ENCODE results near the gene EFNA5.

The EFNA5 gene

DNA sequence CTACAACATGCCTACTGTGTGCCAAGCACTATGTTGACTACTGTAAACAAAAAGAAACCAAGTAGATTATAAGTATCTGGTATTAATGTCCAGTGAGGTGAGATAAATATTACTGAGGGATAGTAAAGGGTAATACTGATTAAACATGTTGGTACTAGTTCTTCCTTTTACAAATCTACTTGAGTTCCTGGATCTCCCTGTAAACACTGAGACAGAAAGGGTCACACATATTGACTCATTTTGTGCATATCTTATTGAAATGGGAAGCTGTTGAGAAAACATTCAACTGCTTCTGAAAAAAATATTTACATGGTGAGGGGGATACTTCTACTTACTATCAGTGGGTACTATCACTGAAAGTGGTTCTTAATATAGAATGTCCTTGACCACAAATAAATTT, 24.3 kb downstream of the EFNA5 start:
- DNase-seq (ENCODE audit: low spot score) = no peak
- no peaks in the 10 kb centered on the region for H3K9me3 Mint-ChIP-seq
- no peak overlapping the region for H3K4me3 Mint-ChIP-seq
- no peak overlapping the region for H3K27ac Mint-ChIP-seq
- H3K4me1 Mint-ChIP-seq (ENCODE audit: low read depth) = no peaks in the 10 kb centered on the region
- H3K36me3 Mint-ChIP-seq (ENCODE audit: low read depth) = no peaks in the 10 kb centered on the region
- H3K27me3 Mint-ChIP-seq (ENCODE audit: low read depth) = peaks cover 5% of the 10 kb centered on the region

DNA sequence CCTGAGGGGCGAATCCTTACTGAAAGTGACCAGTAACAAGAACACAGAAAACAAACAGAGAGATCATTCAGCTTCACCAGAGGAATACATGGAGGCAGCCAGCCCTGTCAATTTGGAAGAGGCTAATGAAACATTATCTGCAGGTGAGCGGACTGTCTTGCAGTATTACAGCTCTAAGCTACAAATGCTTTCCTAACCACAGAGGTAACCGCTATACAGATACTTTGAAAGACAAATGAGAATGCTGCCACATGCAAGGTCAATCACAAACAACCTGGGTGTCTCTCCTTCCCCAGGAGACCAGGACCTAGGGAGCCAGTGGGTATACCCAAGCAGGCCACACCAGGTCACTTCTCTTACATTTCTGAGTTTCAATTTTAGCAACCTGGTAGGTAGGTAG, 30.2 kb downstream of the EFNA5 start:
- DNase-seq (ENCODE audit: low spot score) = no peak
- Mint-ChIP-seq H3K4me3 (no peak overlapping the region), H3K36me3 (ENCODE audit: low read depth) (no peaks in the 10 kb centered on the region), H3K9me3 (no peaks in the 10 kb centered on the region), H3K27ac (no peak overlapping the region), H3K27me3 (ENCODE audit: low read depth) (peaks cover 5% of the 10 kb centered on the region), H3K4me1 (ENCODE audit: low read depth) (no peaks in the 10 kb centered on the region)

DNA sequence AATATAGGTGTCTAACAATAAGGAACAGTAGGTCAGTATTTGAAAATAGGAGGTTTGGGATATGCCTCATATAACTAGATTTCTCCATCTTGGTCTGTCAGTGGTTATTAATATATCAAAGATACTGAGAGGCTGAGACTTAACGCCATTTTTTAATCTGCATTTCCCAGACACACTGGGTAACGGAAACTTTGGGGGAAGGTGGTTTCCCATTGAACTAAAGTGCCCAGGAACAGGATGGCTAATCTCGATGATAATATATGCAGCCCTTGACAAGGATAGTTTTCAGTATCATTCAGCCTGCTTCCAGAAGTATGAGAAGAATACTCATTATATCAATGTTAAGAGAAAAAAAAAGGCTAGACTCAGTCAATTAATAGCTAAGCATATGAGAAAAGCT, 30.7 kb downstream of the EFNA5 start:
- Mint-ChIP-seq H3K4me3 (no peak overlapping the region), H3K9me3 (no peaks in the 10 kb centered on the region), H3K4me1 (ENCODE audit: low read depth) (no peaks in the 10 kb centered on the region), H3K36me3 (ENCODE audit: low read depth) (no peaks in the 10 kb centered on the region), H3K27ac (no peak overlapping the region), H3K27me3 (ENCODE audit: low read depth) (peaks cover 5% of the 10 kb centered on the region)
- no peak for DNase-seq (ENCODE audit: low spot score)

DNA sequence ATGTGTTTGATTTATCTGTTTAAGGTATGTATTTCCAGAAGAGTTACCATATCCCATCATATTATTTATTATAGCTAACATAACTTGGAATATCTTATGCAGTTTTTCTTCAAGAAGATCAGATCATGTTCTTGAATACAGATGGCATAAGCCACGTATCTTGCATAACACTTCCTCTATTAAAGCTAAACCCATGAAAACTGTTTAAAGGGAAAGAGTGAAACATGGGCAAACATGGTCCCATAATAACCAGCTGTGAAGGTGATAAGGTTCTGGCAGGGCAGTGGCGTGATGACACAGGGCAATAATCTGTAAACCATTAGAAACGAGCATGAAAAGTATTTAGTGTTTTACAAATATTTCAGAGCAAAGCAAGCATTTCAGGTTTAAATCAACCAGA, 34.2 kb downstream of the EFNA5 start:
- Mint-ChIP-seq H3K36me3 (ENCODE audit: low read depth) (no peaks in the 10 kb centered on the region), H3K27me3 (ENCODE audit: low read depth) (peaks cover 5% of the 10 kb centered on the region), H3K9me3 (no peaks in the 10 kb centered on the region), H3K4me1 (ENCODE audit: low read depth) (no peaks in the 10 kb centered on the region), H3K27ac (no peak overlapping the region), H3K4me3 (no peak overlapping the region)
- no peak for DNase-seq (ENCODE audit: low spot score)

DNA sequence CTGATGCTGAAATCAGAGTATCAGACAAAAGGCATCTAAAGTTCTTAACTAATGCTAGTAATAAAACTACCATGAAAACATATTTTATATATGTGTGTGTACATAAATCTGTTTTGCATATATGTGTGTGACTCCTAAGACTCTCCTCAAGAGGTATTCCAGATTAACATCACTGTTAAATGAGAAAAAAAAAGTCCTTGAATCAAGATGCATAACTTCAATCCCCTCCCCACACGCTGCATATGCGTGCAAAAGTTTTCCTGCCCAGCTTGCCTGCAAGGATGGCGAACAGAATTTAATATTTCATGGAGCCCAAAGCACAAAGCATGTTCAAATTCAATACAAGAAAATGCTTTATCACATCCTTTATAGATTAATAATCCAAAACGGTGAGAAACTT, 34.7 kb downstream of the EFNA5 start:
- no peak for DNase-seq (ENCODE audit: low spot score)
- Mint-ChIP-seq H3K27ac (no peak overlapping the region), H3K4me3 (no peak overlapping the region), H3K36me3 (ENCODE audit: low read depth) (no peaks in the 10 kb centered on the region), H3K4me1 (ENCODE audit: low read depth) (no peaks in the 10 kb centered on the region), H3K27me3 (ENCODE audit: low read depth) (peaks cover 5% of the 10 kb centered on the region), H3K9me3 (no peaks in the 10 kb centered on the region)

DNA sequence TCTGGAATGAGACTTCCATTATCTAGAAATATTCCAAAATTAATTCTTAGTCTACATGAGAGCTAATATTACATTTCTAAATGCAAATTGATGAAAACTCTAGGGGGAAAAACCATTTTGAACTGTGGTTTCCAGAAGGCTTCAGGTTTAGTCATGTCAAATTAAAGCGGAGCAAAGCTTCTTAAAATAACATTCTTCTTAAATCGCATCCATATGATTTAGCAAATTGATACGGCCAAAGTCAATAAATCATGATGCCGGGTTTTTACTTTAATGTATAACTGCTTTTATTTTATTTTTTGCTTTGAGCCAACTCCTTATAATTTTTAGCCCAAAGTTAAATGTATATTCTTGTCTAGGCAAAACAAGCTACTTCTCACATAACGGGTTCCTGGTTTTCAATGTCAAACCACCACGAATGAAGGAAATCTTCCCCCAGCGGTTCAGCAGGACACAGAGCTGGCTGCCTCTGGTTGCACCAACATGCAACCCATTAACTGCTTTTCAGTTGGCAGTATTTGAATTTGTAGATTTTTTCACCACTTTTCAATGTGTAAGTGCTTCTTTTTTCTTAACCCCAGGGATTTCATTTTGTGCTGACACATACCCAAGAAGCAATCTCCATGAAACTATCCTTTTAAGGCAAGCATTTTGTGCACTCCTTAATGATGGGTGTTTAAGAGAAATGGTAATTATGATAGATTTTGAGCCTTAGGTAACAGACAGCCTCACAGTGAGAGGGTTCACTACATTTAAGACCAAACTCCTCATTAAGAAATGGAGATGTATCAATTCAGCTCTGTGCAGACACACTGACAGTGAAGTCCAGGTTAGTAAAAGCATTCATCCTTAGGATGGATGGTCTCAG, 35.5 kb downstream of the EFNA5 start:
- peaks cover 5% of the 10 kb centered on the region for H3K27me3 Mint-ChIP-seq (ENCODE audit: low read depth)
- H3K9me3 Mint-ChIP-seq = no peaks in the 10 kb centered on the region
- no peaks in the 10 kb centered on the region for H3K4me1 Mint-ChIP-seq (ENCODE audit: low read depth)
- no peak overlapping the region for H3K27ac Mint-ChIP-seq
- no peak for DNase-seq (ENCODE audit: low spot score)
- no peak overlapping the region for H3K4me3 Mint-ChIP-seq
- no peaks in the 10 kb centered on the region for H3K36me3 Mint-ChIP-seq (ENCODE audit: low read depth)

DNA sequence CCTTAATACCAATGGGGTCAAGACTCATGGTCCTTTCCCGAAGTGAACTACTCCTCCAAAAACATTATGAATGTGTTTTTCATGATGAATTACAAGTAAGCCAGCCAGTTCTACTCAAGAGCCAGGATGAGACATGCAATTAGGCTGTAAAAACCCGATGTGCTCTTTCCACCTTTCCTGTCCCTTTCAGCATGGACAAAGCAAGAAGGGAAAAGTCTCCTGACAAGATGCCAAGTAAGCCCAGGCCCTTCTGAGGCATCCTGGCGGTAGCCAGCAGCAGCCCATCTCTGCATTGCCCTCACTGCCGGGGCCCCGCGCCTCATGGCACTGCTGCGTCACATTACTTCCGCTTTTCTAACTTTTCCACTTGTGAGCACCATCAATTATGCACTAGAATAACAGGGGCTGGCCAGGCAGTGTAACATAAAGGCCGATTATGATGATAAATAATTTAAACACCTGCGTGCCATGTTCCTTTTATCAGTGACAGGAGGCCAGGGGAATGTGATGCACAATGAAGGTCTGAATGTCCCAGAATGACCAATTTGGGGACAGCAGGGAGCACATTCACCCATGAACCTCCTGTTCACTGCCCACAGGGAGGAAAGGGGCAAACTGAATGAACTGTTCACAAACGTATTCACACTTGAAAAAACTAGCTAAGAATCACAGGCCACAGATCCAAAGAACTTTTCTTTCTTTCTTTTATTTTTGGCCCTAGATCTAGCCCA, 37.4 kb downstream of the EFNA5 start:
- H3K36me3 Mint-ChIP-seq (ENCODE audit: low read depth) = no peaks in the 10 kb centered on the region

DNA sequence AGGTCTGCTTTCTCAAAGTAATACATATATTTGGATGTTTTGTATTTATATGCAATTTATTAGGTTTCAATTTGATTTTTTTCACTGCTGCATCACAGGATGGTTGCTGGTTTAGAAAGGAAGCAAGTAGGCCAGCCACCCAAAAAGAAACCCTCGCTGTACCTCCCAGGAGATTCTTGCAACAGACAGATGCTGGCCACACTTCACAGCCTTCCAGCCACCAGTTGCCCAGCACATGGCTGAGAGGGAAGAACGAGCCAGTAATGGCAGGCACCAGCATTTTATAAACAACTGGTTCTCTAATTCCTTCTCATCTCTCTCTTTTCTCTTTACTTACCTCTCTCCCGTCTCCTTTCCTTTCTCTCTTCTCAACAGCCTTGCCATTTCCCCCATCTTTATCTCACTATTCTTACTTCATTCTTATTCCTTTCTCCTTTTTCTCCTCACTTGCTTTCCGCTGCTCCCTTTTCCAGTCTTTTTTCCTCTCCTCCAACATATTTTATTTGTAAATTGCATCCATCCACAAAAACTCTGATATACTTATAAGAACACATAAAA, 38.9 kb downstream of the EFNA5 start:
- H3K4me1 Mint-ChIP-seq (ENCODE audit: low read depth) = no peaks in the 10 kb centered on the region
- DNase-seq (ENCODE audit: low spot score) = no peak
- H3K27ac Mint-ChIP-seq = no peak overlapping the region
- H3K36me3 Mint-ChIP-seq (ENCODE audit: low read depth) = no peaks in the 10 kb centered on the region
- no peak overlapping the region for H3K4me3 Mint-ChIP-seq
- H3K27me3 Mint-ChIP-seq (ENCODE audit: low read depth) = peaks cover 5% of the 10 kb centered on the region
- H3K9me3 Mint-ChIP-seq = no peaks in the 10 kb centered on the region

More for the DNA sequence above, 37.4 kb downstream of the EFNA5 start:
- Mint-ChIP-seq H3K27ac (no peak overlapping the region), H3K4me3 (no peak overlapping the region), H3K9me3 (no peaks in the 10 kb centered on the region), H3K27me3 (ENCODE audit: low read depth) (peaks cover 5% of the 10 kb centered on the region), H3K4me1 (ENCODE audit: low read depth) (no peaks in the 10 kb centered on the region)
- DNase-seq (ENCODE audit: low spot score) = no peak

DNA sequence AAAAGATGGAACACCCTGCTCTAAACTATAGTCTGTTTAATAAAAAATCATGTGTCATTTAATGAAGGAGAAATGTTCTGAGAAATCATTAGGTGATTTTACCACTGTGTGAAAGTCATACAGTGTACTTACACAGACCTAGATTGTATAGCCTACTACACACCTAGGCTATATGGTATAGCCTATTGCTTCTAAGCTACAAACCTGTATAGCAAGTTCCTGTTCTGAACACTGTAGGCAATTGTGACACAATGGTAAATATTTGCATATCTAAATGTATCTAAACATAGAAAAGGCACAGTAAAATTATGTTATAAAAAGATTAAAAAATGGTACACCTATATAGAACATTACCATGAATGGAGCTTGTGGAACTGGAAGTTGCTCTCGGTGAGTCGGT, 40.6 kb downstream of the EFNA5 start:
- H3K36me3 Mint-ChIP-seq (ENCODE audit: low read depth) = no peaks in the 10 kb centered on the region

DNA sequence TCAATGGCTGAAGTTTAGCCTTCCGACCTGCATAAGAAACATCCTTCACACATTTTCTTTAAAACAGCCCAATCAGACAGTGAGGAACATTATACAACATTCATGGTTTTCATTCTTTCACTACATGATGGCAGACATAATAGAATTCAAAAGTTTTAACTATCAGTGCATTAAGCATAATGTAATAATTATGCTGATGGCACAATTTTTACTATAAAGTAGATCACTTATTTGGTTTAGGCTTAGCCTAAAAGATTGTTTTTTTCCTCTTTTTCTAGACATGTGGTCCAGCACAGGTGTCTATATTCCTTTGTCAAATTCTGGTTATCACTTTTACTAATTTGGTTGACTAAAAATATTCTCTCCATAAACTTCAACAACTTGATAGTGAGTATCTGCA, 46.5 kb downstream of the EFNA5 start:
- DNase-seq (ENCODE audit: low spot score) = no peak
- Mint-ChIP-seq H3K27me3 (ENCODE audit: low read depth) (no peaks in the 10 kb centered on the region), H3K9me3 (no peaks in the 10 kb centered on the region), H3K27ac (no peak overlapping the region), H3K4me3 (no peak overlapping the region), H3K4me1 (ENCODE audit: low read depth) (no peaks in the 10 kb centered on the region), H3K36me3 (ENCODE audit: low read depth) (no peaks in the 10 kb centered on the region)

More for the DNA sequence above, 40.6 kb downstream of the EFNA5 start:
- no peaks in the 10 kb centered on the region for H3K27me3 Mint-ChIP-seq (ENCODE audit: low read depth)
- no peak overlapping the region for H3K27ac Mint-ChIP-seq
- no peak overlapping the region for H3K4me3 Mint-ChIP-seq
- H3K4me1 Mint-ChIP-seq (ENCODE audit: low read depth) = no peaks in the 10 kb centered on the region
- no peaks in the 10 kb centered on the region for H3K9me3 Mint-ChIP-seq
- DNase-seq (ENCODE audit: low spot score) = no peak

DNA sequence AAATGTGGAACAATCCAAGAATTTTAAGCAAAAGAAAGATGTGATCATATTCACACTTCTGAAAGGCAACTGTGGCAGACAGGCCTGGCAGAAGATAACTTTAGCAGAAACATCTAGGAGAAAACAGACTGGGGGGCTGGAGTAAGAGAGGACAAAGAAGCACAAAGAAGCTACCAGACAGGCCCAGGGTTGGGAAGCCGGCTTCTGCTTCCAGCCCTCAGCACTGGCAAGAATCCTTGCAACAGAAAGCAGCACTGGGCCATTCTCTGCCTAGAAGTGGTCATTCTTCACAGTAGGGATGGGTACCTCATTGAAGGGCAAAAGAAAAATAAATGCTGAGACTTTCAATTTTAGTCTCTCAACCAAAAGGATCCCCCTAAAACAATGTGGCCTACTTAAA, 49.6 kb downstream of the EFNA5 start:
- Mint-ChIP-seq H3K27me3 (ENCODE audit: low read depth) (no peaks in the 10 kb centered on the region), H3K4me1 (ENCODE audit: low read depth) (no peaks in the 10 kb centered on the region), H3K4me3 (no peak overlapping the region), H3K9me3 (no peaks in the 10 kb centered on the region), H3K27ac (no peak overlapping the region), H3K36me3 (ENCODE audit: low read depth) (no peaks in the 10 kb centered on the region)
- DNase-seq (ENCODE audit: low spot score) = no peak

DNA sequence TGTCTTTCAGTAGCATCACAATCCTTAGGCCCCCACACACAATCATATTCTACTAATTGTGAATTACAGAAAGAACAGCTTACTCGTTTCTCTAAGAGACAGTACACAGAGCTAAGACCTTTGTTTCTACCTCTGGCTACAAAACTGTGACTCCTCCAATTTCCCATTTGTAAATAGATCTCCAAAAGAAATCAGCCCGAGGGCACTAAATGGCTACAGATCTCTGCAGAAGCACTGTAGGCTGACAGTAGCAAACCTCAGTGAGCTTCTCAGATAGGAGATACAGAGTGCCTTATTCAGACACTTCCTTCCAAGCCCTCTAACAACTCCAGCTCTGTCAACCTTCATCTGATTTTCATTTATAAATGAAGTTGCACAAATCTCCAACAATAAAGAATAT, 51.0 kb downstream of the EFNA5 start:
- H3K4me3 Mint-ChIP-seq = no peak overlapping the region
- DNase-seq (ENCODE audit: low spot score) = no peak
- no peaks in the 10 kb centered on the region for H3K27me3 Mint-ChIP-seq (ENCODE audit: low read depth)
- H3K36me3 Mint-ChIP-seq (ENCODE audit: low read depth) = no peaks in the 10 kb centered on the region
- H3K9me3 Mint-ChIP-seq = no peaks in the 10 kb centered on the region
- H3K4me1 Mint-ChIP-seq (ENCODE audit: low read depth) = no peaks in the 10 kb centered on the region
- no peak overlapping the region for H3K27ac Mint-ChIP-seq

DNA sequence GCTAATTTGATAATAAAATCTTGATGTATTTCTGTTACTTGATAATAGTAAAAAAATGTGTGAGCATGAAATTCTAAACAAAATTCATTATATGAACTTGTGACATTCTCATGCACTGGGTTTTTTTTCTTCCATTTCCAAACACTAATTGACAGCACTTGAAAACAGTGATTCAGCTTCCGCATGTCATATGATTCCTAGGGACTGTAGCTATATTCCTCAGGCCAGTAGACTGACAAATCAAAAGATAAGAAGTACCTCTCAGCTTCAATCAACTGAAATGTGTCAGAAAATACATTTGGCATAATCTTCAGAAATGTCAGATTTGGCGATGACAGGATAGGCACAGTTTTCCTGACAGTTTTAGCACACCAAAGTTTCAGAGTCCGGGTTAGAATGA, 52.5 kb downstream of the EFNA5 start:
- peaks cover 7% of the 10 kb centered on the region for H3K27me3 Mint-ChIP-seq (ENCODE audit: low read depth)
- H3K27ac Mint-ChIP-seq = no peak overlapping the region
- H3K4me3 Mint-ChIP-seq = no peak overlapping the region
- no peak for DNase-seq (ENCODE audit: low spot score)
- no peaks in the 10 kb centered on the region for H3K9me3 Mint-ChIP-seq
- H3K4me1 Mint-ChIP-seq (ENCODE audit: low read depth) = no peaks in the 10 kb centered on the region
- H3K36me3 Mint-ChIP-seq (ENCODE audit: low read depth) = no peaks in the 10 kb centered on the region

DNA sequence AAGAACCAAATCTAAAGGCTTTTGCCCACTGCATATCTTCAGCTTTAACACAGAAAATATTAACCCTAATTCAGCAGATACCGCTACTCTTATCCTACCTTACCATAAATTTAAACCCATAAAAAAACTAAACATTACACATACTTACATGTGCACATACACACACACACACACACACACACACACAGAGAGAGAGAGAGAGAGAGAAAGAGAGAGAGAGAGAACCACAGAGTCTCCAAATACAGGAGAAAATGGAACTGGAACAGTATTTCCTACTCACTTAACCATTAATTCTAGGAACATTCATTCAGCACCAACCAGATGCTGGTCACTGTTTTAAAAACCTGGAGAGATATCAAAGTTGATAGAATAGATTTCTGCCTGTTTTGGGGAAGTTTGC, 53.7 kb downstream of the EFNA5 start:
- Mint-ChIP-seq H3K27ac (no peak overlapping the region), H3K9me3 (no peaks in the 10 kb centered on the region), H3K36me3 (ENCODE audit: low read depth) (no peaks in the 10 kb centered on the region), H3K4me1 (ENCODE audit: low read depth) (no peaks in the 10 kb centered on the region), H3K27me3 (ENCODE audit: low read depth) (peaks cover 7% of the 10 kb centered on the region), H3K4me3 (no peak overlapping the region)
- DNase-seq (ENCODE audit: low spot score) = no peak
